B cell (primary cell): Measurements from ENCODE around the gene STIM1. TPM values are rescaled to one million over a fixed set of nuclear protein-coding genes. Genes with fewer than 3 reads are reported as not detected.
"Not testable (repeated sequence)": the region's sequence is repeated elsewhere in the genome, so short reads cannot be mapped to it uniquely, and the experiment has no call there.

Experiments used
- ATAC-seq: fragments of 200-7000 bp; cut with Tn5 transposase; one replicate; pipeline ENCODE4 v1.10.0; 2021; ENCODE audit warnings: low read depth, mild to moderate bottlenecking, moderate number of reproducible peaks, moderate library complexity
- CTCF ChIA-PET: fragments of 350-600 bp; sonication (Branson Sonifier 250); formaldehyde crosslinking; loops from one replicate; lab custom pipeline; 2021; ENCODE audit warnings: antibody characterized with exemption, inconsistent platforms; lab: Charles Lee
- POLR2A ChIA-PET: fragments of 350-600 bp; sonication (Branson Sonifier 250); formaldehyde crosslinking; loops from one replicate; lab custom pipeline; 2021; ENCODE audit warnings: antibody characterized with exemption; lab: Charles Lee
- DNase-seq: peaks from one replicate; pipeline ENCODE4 v3.0.0; 2013
- H2AFZ ChIP-seq: 2 replicates; pipeline ENCODE4 v1.6.1; 2012; ENCODE audit warnings: mild to moderate bottlenecking, low read depth, low read length; ENCODE audit not compliant: insufficient read depth, poor library complexity, severe bottlenecking
- H3K27ac ChIP-seq, 2 donors: 1 replicate in 1 of 2; 2 replicates in 1 of 2; pipeline ENCODE4 v1.5.1; 2012 to 2013; ENCODE audit warnings: low read length in 2 of 2, mild to moderate bottlenecking in 2 of 2, moderate library complexity in 1 of 2
- H3K27me3 ChIP-seq, 4 experiments: fragments of 200-600 bp in 1 of 4; sonication (generic) in 1 of 4; replicated peaks in 1 of 4; 1 replicate in 2 of 4; 2 replicates in 2 of 4; pipeline versions ENCODE4 v1.6.1 to v1.7.0; 2013 to 2016; ENCODE audit warnings: low read length in 3 of 4, mild to moderate bottlenecking in 2 of 4, mixed read lengths in 1 of 4, moderate library complexity in 1 of 4; ENCODE audit not compliant: insufficient read depth in 4 of 4, control insufficient read depth in 3 of 4; ENCODE audit errors: control extremely low read depth in 1 of 4
- H3K36me3 ChIP-seq, 2 experiments: replicated peaks in 1 of 2; 1 replicate in 1 of 2; 2 replicates in 1 of 2; pipeline versions ENCODE4 v1.6.1 to v1.7.1; 2013; ENCODE audit warnings: low read length in 1 of 2; ENCODE audit not compliant: insufficient read depth in 2 of 2, control insufficient read depth in 1 of 2; ENCODE audit errors: control extremely low read depth in 1 of 2, extremely low read depth in 1 of 2
- H3K4me1 ChIP-seq, 2 donors: fragments of 200-600 bp in 1 of 2; sonication (generic) in 1 of 2; 1 replicate in 1 of 2; 2 replicates in 1 of 2; pipeline versions ENCODE4 v1.5.1 to v1.6.1; 2013 to 2017; ENCODE audit warnings: low read length in 2 of 2; ENCODE audit not compliant: control insufficient read depth in 2 of 2, insufficient read depth in 2 of 2
- H3K4me2 ChIP-seq: replicated peaks from 2 replicates; pipeline ENCODE3; 2012; ENCODE audit warnings: mild to moderate bottlenecking, low read depth, low read length; ENCODE audit not compliant: poor library complexity, severe bottlenecking
- H3K4me3 ChIP-seq, 5 experiments: fragments of 200-600 bp in 1 of 5; sonication (generic) in 1 of 5; 1 replicate in 3 of 5; 2 replicates in 2 of 5; pipeline versions ENCODE4 v1.5.1 to v1.7.0; 2011 to 2016; ENCODE audit warnings: low read length in 4 of 5, mild to moderate bottlenecking in 4 of 5, low read depth in 2 of 5, control low read depth in 1 of 5, moderate library complexity in 1 of 5; ENCODE audit not compliant: insufficient read depth in 1 of 5; ENCODE audit errors: control extremely low read depth in 1 of 5, extremely low read depth in 1 of 5
- H3K79me2 ChIP-seq: fragments of 200-600 bp; sonication (generic); one replicate; pipeline ENCODE4 v1.6.0; 2016; ENCODE audit warnings: low read length; ENCODE audit not compliant: control insufficient read depth, insufficient read depth
- H3K9ac ChIP-seq: fragments of 200-600 bp; sonication (generic); 2 replicates; pipeline ENCODE4 v1.6.1; 2017; ENCODE audit warnings: mild to moderate bottlenecking, low read length, moderate library complexity
- H3K9me3 ChIP-seq, 3 donors: one replicate each; pipeline versions ENCODE4 v1.6.1 to v1.7.1; 2013; ENCODE audit warnings: low read length in 2 of 3; ENCODE audit not compliant: control insufficient read depth in 2 of 3, insufficient read depth in 1 of 3; ENCODE audit errors: control extremely low read depth in 1 of 3
- H4K20me1 ChIP-seq: 2 replicates; pipeline ENCODE4 v1.6.0; 2012; ENCODE audit warnings: mild to moderate bottlenecking, low read length; ENCODE audit not compliant: insufficient read depth, control insufficient read depth, poor library complexity, severe bottlenecking
- H3K27ac Mint-ChIP-seq: one replicate; pipeline ENCODE4 v1.8.0; 2021; ENCODE audit warnings: mixed read lengths
- H3K27me3 Mint-ChIP-seq: one replicate; pipeline ENCODE4 v1.8.0; 2021; ENCODE audit warnings: mixed read lengths
- H3K4me1 Mint-ChIP-seq: one replicate; pipeline ENCODE4 v1.8.0; 2021; ENCODE audit warnings: mixed read lengths
- H3K4me3 Mint-ChIP-seq: one replicate; pipeline ENCODE4 v1.8.0; 2021; ENCODE audit warnings: mixed read lengths
- H3K9me3 Mint-ChIP-seq: one replicate; pipeline ENCODE4 v1.8.0; 2022; ENCODE audit warnings: mixed read lengths; ENCODE audit not compliant: insufficient read depth
- CTCF ChIP-seq: fragments of 200-600 bp; IDR thresholded peaks from one replicate; pipeline ENCODE4 v1.8.0; 2022; ENCODE audit warnings: antibody characterized with exemption, mild to moderate bottlenecking
- EZH2 ChIP-seq: IDR thresholded peaks from 2 replicates; pipeline ENCODE4 v1.6.1; 2012; ENCODE audit warnings: borderline replicate concordance, low read depth, mild to moderate bottlenecking, moderate library complexity, low read length; ENCODE audit not compliant: insufficient read depth, poor library complexity, severe bottlenecking
- WGBS: methylation state at CpG from one replicate; pipeline ENCODE4 v1.1.5; 2013; ENCODE audit warnings: missing lambda C conversion rate; ENCODE audit not compliant: insufficient coverage; 5-methylcytosine and 5-hydroxymethylcytosine counted together
- intact Hi-C: fragments of 100-400 bp; cut with micrococcal nuclease; formaldehyde crosslinking; loops from one replicate; pipeline ENCODE4 v1.10.0; 2022
- polyA plus RNA-seq: library from polyadenylated mRNA; depleted of rRNA; stranded (reverse); fragments of >200 nt; gene quantifications from 2 replicates; pipeline ENCODE4 v1.2.3, GENCODE V29; 2012
- total RNA-seq, 2 donors: library from RNA; stranded (reverse); fragments of 120-200 nt in 1 of 2; gene quantifications; 1 replicate in 1 of 2; 2 replicates in 1 of 2; pipeline versions ENCODE4 v1.2.3 to v1.2.4, GENCODE V29; 2013 to 2022

The STIM1 gene
- total and polyA plus RNA-seq, 2 donors (not counting 1 experiment from before 2014, with no cell fraction given): 59.4 to 76.7 TPM

DNA sequence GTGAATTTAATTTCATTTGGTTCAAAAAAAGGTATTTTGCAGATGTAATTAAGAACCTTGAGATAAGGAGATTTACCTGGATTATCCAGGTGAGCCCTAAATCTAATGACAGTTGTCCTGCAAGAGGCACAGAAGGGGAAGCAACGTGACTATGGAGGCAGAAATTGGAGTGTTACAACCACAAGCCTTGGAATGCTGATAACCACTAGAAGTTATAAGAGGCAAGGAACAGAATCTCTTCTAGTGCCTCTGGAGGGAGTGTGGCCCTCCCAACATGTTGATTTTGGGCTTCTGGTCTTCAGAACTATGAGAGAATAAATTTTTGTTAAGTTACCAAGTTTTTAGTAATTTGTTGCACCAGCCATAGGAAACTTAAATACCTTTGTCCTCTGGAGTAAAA is 271.9 kb downstream of the STIM1 start:
- no peak for ATAC-seq
- intact Hi-C loops: no loop called here
- Mint-ChIP-seq H3K27ac (no peak overlapping the region), H3K4me3 (no peak overlapping the region), H3K27me3 (no peaks in the 10 kb centered on the region), H3K4me1 (no peaks in the 10 kb centered on the region), H3K9me3 (no peaks in the 10 kb centered on the region)
- TF ChIP-seq CTCF (no peak), EZH2 (no peak)
- no peak overlapping the region for H3K27ac ChIP-seq
- H3K4me1 ChIP-seq: no peaks in the 10 kb centered on the region
- ChIA-PET CTCF (no interaction called here), POLR2A (no interaction called here)
- no peaks in the 10 kb centered on the region for H3K79me2 ChIP-seq
- no peak for DNase-seq
- H3K9ac ChIP-seq: no peak overlapping the region
- peaks cover 22 to 47% of the 10 kb centered on the region in 2 experiments for H3K36me3 ChIP-seq
- H3K4me3 ChIP-seq: no peak overlapping the region
- WGBS: no CpG with 5 or more reads among the region's 1 CpG
- no peaks in the 10 kb centered on the region for H3K27me3 ChIP-seq
- H4K20me1 ChIP-seq: no peaks in the 10 kb centered on the region
- H2AFZ ChIP-seq: no peak overlapping the region
- no peak overlapping the region for H3K4me2 ChIP-seq
- no peaks in the 10 kb centered on the region for H3K9me3 ChIP-seq

DNA sequence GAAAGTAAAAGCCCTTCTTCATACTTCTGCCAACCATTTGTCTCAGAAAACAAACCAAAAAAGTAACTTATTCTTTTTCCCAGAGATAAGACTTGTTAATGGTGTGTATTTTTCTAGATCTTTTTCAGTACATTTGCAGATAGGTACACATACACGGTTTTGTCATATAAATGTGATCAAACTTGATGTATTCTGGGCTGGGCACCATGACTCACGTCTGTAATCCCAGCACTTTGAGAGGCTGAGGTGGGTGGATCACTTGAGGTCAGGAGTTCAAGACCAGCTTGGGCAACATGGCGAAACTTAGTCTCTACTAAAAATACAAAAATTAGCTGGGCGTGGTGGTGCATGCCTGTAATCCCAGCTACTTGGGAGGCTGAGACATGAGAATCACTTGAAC is 274.8 kb downstream of the STIM1 start:
- H3K27ac Mint-ChIP-seq, ATAC-seq, H3K27me3 ChIP-seq, H3K9me3 Mint-ChIP-seq, H3K4me1 Mint-ChIP-seq, CTCF ChIA-PET, H3K4me2 ChIP-seq, H3K4me3 ChIP-seq, H3K27me3 Mint-ChIP-seq, H3K9me3 ChIP-seq, DNase-seq, H3K79me2 ChIP-seq, H2AFZ ChIP-seq, H4K20me1 ChIP-seq, H3K9ac ChIP-seq, intact Hi-C loops, POLR2A ChIA-PET, H3K27ac ChIP-seq, H3K4me3 Mint-ChIP-seq, H3K4me1 ChIP-seq: not testable (repeated sequence)
- 100% methylated on average over 2 of the region's 4 CpGs for WGBS
- H3K36me3 ChIP-seq: peaks cover 17 to 55% of the 10 kb centered on the region in 2 experiments
